Hindlimb muscle (tissue), 1 donor: Measurements from ENCODE around the gene TTC28. TPM values are rescaled to one million over a fixed set of nuclear protein-coding genes. Genes with fewer than 3 reads are reported as not detected.
"Not testable (repeated sequence)": the region's sequence is repeated elsewhere in the genome, so short reads cannot be mapped to it uniquely, and the experiment has no call there.

Experiments
- DNase-seq: peaks from one replicate; pipeline ENCODE4 v3.0.0-alpha.2; 2013
- polyA plus RNA-seq: library from polyadenylated mRNA; unstranded; fragments of 120-200 nt; gene quantifications from one replicate; pipeline ENCODE4 v1.2.1, GENCODE V29; 2013; ENCODE audit not compliant: insufficient read length

Gene TTC28
- polyA plus RNA-seq, 1 donor, result 30.7 TPM

DNA sequence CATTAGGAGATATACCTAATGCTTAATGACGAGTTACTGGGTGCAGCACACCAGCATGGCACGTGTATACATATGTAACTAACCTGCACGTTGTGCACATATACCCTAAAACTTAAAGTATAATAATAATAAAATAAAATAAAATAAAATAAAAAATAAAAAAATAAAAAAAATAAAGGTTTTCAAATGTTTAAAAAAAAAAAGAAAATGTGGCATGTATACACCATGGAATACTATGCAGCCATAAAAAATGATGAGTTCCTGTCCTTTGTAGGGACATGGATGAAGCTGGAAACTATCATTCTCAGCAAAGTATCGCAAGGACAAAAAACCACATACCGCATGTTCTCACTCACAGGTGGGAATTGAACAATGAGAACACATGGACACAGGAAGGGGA, 590.1 kb downstream of the TTC28 start:
- not testable (repeated sequence) for DNase-seq

DNA sequence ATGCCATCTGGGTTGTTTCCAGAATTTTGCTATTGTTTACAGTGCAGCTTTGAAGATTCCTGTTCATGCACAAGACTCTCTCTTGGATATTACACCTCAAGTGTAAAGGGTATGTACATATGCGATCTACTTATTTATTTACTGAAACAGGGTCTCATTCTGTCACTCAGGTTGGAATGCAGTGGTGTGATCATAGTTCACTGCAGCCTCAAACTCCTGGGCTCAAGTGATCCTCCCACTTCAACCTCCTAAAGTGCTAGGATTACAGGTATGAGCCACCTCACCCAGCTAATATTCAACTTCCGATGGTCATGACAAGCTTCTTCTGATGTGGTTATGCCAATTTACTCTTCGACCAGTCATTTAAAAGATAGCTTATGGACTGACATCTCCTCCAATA, 602.5 kb downstream of the TTC28 start:
- DNase-seq, result no peak

DNA sequence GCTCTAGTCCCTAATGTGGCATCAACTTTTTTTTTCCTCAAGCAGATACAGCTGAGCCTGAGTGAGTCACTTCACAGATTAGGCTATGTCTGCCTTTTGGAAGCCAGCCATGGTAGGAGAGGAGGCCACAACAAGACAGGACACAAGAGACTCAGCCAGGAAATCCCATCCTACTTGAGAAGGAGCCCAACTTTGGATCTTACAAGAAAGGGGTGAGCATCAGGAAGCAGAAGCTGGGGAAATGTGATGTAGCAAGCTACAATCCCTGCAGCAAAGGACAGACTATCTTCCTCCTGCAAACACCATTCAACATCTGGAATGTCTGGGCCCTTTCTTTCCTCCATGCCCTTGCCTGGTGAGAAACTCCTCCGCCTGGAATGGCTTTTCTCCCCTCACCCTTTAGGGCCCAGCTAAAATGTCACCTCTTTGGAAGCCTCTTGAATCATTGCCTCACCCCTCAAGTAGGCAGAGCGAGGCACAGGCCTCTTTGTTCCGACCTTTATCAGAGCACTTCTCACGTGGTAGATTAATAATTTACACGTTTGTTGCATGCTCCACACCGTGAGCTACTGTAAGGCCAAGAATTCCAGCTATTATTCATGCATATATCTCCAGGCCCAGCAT, 604.2 kb downstream of the TTC28 start:
- peak; percentile 54 for DNase-seq

DNA sequence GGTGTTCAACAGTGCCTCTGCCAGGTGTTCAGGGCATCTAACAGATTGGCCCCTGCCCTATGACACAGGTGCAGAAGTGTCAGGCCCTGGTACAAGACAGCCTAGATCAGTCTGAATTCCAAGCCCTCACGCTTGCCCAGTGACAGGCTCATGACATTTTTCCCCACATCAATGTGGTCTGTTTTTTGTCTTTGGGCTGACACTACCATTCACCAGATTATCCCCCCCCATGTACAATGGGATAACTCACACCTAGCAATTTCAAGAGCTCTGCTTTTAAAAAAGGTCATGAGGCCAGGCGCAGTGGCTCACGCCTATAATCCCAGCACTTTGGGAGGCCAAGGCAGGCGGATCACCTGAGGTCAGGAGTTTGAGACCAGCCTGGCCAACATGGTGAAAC, 605.1 kb downstream of the TTC28 start:
- no peak for DNase-seq

DNA sequence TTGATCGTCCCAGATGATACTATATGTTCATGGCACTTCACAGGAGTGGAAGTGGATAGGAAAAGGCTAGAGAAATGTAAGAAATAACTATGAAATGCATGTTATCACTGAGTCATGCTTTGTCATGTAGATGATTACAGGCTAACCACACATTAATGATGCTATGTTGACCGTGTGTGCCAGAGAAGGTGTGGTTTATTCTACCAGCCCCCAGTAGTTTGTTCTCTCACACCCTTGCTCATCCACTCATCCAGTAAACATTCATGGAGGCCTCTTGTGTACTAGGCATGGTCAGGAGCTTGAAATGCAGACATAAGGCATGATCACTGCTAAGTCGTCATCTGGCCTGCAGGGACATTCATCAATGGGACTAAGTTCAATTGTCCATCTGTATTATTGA, 607.6 kb downstream of the TTC28 start:
- no peak for DNase-seq

GRCh38 chr22:28068826-28069225, 610.8 kb downstream of the TTC28 start:
- no peak for DNase-seq

- DNase-seq, result no peak
These were observed 614.7 kb downstream of the TTC28 start for GRCh38 chr22:28064920-28065319.

DNA sequence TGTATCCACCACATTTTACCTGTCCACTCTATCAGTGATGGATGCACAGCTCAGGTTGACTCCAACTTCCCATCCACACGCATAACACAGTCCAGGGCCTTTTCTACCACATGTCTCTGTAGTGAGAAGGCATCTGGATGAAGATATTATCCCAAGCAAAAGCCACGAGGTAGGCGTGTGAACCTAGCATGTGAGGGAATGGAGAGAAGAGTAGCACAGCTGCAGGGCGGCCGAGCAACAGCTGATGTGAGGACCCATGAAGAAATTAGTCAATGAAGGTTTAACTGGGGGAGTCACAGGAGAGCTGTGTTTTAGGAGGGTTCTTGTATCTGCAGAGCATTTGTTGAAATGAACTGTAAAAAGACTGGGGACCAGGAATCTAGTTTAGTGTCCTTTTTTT, 616.0 kb downstream of the TTC28 start:
- no peak for DNase-seq

- not testable (repeated sequence) for DNase-seq
These were observed 619.0 kb downstream of the TTC28 start for GRCh38 chr22:28060594-28060993.

DNA sequence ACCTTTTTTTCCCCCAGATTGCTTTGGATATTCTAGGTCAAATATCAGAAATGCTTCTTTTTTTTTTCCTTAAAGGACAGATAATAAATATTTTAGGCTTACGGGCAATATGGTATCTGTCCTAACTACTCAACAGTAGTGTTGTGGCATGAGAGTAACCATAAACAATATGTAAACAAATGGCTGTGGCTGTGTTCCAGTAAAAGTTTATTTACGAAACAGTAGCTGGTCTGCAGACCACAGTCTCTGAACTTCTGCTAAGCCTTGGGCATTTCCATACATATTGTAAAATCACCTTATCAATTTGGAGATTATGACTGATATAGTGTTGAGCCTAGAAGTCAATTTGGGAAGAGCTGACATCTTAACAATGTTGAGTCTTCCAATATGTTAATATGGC, 621.6 kb downstream of the TTC28 start:
- DNase-seq, result no peak

DNA sequence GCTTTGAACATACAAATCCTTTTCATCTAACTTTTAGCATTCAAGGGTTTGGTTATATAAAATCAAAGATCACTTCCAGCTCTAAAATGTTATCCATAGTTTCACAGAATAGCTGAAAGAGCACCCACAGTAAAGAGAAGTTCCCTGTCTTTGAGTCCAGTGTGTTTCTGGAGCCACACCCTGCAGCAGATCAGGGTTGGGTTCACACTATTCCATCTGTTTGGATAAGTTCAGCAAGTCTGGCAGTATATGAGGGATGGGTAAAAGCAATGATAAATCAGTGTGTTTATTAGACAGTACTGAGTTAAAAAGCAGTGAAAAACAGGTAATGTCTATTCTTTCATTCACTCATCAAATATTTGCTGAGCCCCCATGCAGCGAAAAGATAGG, 624.8 kb downstream of the TTC28 start:
- DNase-seq, result no peak

DNA sequence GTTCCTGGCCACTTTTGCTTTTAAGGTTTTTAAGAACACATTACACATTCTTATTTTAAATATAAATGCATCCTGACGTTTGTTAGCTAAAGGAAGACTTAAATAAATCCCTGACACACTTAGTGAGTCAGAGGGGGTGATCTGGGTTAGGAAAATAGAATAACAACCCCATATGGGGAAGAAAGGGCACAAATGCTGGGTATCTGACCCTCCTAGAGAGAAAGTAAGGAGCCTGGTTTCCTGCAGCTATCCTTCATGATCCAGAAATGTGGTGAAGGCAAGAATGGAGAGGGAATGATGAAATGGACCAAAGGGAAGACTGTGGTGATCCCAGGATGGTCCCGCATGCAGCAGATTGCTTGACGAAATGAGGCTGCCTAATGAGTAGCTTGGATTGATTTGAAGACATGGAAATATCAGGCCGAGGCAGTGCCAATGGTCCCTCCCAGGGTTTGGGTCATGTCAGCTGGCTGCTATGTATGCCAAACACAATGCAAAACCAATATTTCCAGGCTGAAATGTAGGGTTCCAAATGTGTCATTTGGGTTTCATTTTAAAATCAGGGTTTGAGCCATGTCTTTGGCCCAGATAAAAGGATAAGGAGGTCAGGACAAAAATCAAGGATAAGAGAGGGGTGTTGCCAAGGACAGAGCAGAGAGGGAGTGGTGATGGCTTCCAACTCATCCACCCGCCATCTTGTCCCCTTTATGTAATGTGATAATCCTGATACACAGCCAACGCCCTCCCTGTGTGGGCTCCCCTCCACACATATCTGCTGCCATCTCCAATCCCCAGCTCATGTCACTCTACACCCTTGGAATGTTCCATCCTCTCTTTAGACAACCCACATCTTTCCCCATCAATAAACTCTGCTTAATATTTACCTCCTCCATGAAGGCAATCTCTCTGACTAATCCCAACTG, 625.5 kb downstream of the TTC28 start:
- DNase-seq, result no peak

DNA sequence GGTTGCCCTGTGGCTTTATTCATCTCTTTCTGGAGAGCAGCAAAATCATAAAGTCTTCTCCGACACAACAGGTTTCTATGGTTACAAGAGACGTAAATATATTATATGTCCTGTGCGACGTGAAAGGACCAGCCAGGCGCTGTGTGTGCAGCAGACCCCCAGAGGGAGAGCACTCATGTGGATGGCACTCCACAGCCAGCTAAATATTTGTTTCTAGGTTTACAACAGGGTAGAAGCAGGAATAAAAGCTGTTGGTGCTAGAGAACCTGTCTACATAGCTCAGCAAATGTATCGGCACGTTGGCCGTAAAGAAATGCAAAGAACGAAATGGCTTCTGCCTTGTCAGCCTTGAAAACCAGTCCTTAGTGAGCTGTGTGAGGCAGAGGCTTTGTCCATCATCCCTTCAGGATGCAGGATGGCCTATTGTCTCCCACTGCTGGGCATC, 626.8 kb downstream of the TTC28 start:
- no peak for DNase-seq

DNA sequence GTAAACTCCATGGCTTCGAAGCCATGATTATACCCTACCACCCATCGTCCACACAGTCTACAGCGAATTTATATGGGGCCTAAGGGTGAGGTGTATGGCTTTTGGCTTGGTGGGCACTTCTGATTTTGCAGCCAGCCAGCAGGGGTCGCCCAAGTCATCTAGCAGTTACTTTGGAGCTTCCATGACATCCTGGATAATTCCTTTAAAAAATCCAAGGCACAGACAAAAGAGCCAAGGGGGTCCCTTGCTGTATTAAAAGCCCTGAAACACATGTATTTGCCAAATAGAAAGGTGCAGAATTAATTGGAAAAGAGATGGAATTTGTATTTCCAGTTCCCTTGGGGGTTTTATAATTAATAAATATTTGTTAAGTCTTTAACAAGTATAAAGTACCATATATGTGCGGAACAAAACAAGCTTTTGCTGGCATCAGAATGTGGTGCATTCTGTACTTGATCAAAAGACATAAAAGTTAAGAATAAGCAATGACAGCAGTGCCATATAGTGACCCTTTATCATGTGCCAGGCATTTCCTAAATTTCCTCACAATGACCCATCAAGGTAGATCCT, 627.8 kb downstream of the TTC28 start:
- peak; percentile 62 for DNase-seq

DNA sequence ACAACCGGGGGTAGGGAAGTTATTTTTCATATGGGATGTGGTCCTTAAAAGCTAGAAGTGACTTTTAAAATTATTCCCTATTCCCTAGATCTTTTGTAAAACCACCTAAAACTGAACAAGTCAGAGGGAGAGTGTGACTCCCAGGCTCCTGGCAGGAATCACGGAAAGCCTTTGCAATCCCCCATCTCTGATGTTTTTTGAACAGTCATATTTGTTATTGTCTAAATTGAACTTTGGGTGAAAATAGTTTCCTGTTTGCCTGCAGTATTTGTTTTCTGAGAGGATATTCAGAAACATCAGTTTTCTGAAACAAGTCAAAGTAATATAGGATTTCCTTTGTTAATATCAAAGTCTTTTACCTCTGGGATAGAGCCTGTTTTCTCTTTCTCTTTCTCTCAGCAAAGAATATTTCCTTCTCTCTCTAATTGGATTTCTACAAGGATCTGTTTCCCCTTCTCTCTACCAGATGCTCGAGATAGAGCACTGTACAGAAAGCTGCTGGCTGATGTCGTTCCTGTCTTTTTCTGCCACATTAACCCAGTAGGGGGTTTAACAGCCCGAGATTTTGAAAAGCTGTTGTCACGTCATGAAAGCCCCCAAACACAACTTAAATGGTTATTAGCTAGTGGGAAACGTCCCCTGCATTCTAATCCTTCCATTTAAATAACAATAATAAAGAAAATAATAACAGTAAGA, 628.4 kb downstream of the TTC28 start:
- DNase-seq, result no peak

- DNase-seq, result no peak
These were observed 631.1 kb downstream of the TTC28 start for GRCh38 chr22:28048529-28048928.

- DNase-seq, result no peak
These were observed 631.9 kb downstream of the TTC28 start for GRCh38 chr22:28047740-28048139.

- DNase-seq, result no peak
These were observed 633.5 kb downstream of the TTC28 start for GRCh38 chr22:28046100-28046499.

GRCh38 chr22:28044546-28045173, 635.0 kb downstream of the TTC28 start:
- no peak for DNase-seq

DNA sequence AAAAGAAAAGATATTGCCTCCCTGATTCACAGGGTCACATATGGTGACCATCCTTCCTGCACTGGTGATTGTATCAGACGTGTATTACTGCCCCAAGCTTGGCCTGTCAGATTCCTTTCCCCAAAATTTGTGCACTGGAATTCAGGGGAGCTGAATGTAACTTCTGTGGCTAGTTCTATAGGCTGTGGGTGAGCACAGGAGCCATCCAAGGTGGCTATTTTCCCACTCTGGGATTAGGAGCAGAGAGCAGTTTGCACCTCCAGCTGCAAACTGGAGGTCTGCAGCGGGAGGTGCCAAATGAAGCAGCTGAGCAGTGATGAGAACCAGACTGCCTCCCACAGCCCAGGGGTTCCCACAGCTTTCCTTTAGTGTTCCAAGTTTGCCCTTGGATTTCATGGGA, 636.4 kb downstream of the TTC28 start:
- DNase-seq, result no peak

DNA sequence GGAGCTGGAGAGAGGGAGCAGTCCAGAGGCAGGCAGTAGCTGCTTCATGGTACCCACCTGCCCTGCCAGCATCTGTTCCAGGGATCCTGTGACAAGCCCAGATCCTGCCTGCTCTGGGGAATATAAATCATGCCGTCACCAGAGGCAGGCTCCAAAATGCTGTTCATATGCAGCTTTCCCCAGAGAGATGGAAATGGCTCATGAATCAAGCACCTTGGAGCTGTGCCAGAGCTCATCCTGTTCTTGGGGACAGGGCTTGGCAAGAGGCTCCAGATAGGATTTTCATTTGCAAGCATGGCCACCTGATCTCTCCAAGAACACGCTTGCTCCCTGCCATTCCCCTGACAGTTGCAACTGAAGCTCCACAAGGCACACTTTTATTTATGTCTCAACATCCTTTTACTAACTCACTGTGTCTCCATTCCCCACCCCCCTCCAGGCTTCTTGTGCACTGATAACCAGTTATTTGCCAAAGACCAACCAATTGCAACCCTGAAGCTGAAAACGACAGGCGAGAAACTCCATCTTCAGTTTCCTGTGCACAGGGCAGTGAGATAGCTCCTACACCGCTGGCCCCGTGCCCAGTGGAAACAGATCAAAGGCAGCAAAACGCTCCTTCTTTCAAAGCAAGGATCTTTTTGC, 644.8 kb downstream of the TTC28 start:
- DNase-seq, result peak; percentile 69

DNA sequence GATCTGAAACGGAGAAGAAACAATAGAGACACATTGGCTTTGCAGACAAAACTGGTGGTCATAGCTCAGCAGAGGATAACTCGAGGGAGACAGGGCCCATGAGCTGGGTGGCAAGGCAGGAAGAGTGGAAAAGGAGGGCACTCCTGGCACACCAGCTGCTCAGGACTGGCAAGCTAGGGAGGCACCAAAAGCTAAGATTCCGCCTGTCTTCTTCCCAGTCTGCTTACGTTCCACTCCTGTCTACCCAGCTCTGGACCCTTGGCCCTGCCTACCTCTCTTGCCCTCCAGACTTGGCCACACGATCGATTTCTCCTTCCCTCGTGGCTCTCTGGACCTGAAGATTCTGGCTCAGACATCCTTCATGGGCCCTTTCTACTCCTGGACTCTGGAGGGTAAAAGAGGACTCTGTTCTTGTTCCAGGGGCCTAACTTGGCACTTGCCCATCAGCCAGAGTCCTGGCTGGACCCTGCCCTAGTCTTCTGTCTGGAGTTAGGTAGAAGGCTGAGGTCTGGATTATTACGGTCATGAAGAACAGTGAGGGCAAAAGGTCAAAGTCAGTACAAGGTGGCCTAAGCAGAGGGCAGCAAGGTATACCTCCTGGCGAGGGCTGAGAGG, 645.4 kb downstream of the TTC28 start:
- DNase-seq, result no peak
